Adrenal gland (tissue), 12 donors: ENCODE measurements around the gene EYS. TPM values are rescaled to one million over a fixed set of nuclear protein-coding genes. Genes with fewer than 3 reads are reported as not detected.

ENCODE experiments used
- DNase-seq, 7 donors: peaks; one replicate each; pipeline ENCODE4 v3.0.0-alpha.2; 2019 to 2020
- H3K27ac ChIP-seq, 5 donors: fragments of 200-600 bp; sonication (generic) in 4 of 5; 1 replicate in 3 of 5; 2 replicates in 2 of 5; pipeline versions ENCODE4 v1.5.1 to v1.8.0; 2016 to 2020; ENCODE audit warnings: mild to moderate bottlenecking in 1 of 5
- H3K27me3 ChIP-seq: fragments of 200-600 bp; 2 replicates; pipeline ENCODE4 v1.8.0; 2021
- H3K36me3 ChIP-seq, 2 donors: fragments of 200-600 bp; replicated peaks in 1 of 2; 1 replicate in 1 of 2; 2 replicates in 1 of 2; pipeline versions ENCODE4 v1.5.1 to v1.8.0; 2018 to 2022
- H3K4me1 ChIP-seq, 2 donors: fragments of 200-600 bp; replicated peaks in 1 of 2; 1 replicate in 1 of 2; 2 replicates in 1 of 2; pipeline versions ENCODE4 v1.5.1 to v1.8.0; 2018 to 2021
- H3K4me3 ChIP-seq, 4 donors: fragments of 200-600 bp; sonication (generic) in 3 of 4; one replicate each; pipeline ENCODE4 v1.5.1; 2016 to 2018
- H3K9me3 ChIP-seq, 3 donors: fragments of 200-600 bp; sonication (generic) in 1 of 3; replicated peaks in 1 of 3; 1 replicate in 2 of 3; 2 replicates in 1 of 3; pipeline versions ENCODE4 v1.5.1 to v1.8.0; 2016 to 2021
- POLR2A ChIP-seq, 2 donors: fragments of 450-650 bp; IDR thresholded peaks; one replicate each; pipeline ENCODE4 v1.6.1; 2017; ENCODE audit warnings: antibody characterized with exemption in 2 of 2, mild to moderate bottlenecking in 2 of 2, moderate library complexity in 1 of 2
- WGBS, 4 donors: extraction: QIAGEN DNeasy Blood & Tissue Kit in 2 of 4; methylation state at CpG; one replicate each; pipeline versions ENCODE4 v1.1.5 to v1.1.7; 2013 to 2017; 5-methylcytosine and 5-hydroxymethylcytosine counted together
- intact Hi-C, 2 donors: fragments of 100-400 bp; cut with DNase I; formaldehyde crosslinking; loops; one replicate each; pipeline versions ENCODE4 v1.14.1 to v1.15.0; 2022 to 2023
- polyA plus RNA-seq, 3 donors: library from polyadenylated mRNA; stranded (reverse); fragments of 200-250 nt in 2 of 3; fragments of 350-450 nt in 1 of 3; fragmentation: Illumina TruSeq in 1 of 3; extraction: RNeasy Lipid Tissue Mini Kit (QIAGEN cat#74804) in 1 of 3; gene quantifications; one replicate each; pipeline ENCODE4 v1.2.3, GENCODE V29; 2013 to 2014
- total RNA-seq, 9 donors: library from RNA; depleted of rRNA in 4 of 9; stranded (reverse); fragments of >200 nt in 4 of 9; fragments of 120-200 nt in 1 of 9; fragmentation: NEBNext Ultra II Directional in 1 of 9; extraction: Animal tissue kit (Norgen Biotek cat#: 25700) in 1 of 9; gene quantifications; one replicate each; pipeline versions ENCODE4 v1.1.0 to v1.2.4, GENCODE V29; 2013 to 2023
- TF ChIP-seq, protein P1 (sequence below), 6 experiments: fragments of 450-650 bp in 4 of 6; fragments of 200-600 bp in 2 of 6; sonication (generic) in 1 of 6; IDR thresholded peaks; 1 replicate in 5 of 6; 2 replicates in 1 of 6; pipeline versions ENCODE4 v1.5.1 to v1.8.0; 2016 to 2021; ENCODE audit warnings: antibody characterized with exemption in 6 of 6, mild to moderate bottlenecking in 2 of 6, moderate library complexity in 1 of 6
- donor health status: healthy with polysubstance abuse.
- donor health status: Bipolar disorder and iron deficiency.
- donor health status: DM: yes; HTN: yes; CAD: no.
- donor health status: DM: no; HTN: no; CAD: no.
- donor health status: DM: no; HTN: no; CAD: no.
- donor health status: DM: yes; HTN: yes; CAD: no.

EYS gene
- total and polyA plus RNA-seq, 12 donors, result 0.03 to 3.1 (median 0.18) TPM; not detected in 7

DNA sequence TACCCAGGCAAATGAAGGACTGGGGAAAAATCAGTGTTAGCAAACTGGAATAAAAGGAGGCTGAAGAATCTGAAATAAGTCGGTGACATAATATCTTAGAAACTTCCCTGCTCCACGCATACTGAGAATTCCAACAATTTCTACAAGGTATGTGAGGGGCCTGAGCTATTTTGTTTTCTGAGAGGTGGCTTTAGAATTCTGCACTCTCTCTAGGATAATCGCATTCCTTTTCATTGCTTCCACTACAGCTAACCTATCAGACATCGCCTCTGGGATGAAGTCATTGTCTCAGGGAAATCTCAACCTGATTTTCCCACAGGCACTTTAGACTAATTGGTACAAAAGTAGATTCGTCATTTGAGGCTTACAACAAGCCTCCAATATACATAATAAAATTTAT lies 1330.6 kb downstream of the EYS start:
- Histone ChIP-seq H3K9me3 (no peaks in the 10 kb centered on the region), H3K4me3 (no peak overlapping the region), H3K27me3 (no peaks in the 10 kb centered on the region), H3K4me1 (no peaks in the 10 kb centered on the region), H3K36me3 (no peaks in the 10 kb centered on the region), H3K27ac (no peak overlapping the region)
- TF ChIP-seq, protein P1, sequence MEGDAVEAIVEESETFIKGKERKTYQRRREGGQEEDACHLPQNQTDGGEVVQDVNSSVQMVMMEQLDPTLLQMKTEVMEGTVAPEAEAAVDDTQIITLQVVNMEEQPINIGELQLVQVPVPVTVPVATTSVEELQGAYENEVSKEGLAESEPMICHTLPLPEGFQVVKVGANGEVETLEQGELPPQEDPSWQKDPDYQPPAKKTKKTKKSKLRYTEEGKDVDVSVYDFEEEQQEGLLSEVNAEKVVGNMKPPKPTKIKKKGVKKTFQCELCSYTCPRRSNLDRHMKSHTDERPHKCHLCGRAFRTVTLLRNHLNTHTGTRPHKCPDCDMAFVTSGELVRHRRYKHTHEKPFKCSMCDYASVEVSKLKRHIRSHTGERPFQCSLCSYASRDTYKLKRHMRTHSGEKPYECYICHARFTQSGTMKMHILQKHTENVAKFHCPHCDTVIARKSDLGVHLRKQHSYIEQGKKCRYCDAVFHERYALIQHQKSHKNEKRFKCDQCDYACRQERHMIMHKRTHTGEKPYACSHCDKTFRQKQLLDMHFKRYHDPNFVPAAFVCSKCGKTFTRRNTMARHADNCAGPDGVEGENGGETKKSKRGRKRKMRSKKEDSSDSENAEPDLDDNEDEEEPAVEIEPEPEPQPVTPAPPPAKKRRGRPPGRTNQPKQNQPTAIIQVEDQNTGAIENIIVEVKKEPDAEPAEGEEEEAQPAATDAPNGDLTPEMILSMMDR (IDR thresholded peaks at IDR 0.05), result no peak
- no peak for TF ChIP-seq POLR2A (IDR thresholded peaks at IDR 0.05)
- intact Hi-C loops, result no loop called here
- DNase-seq, result no peak
- 72 to 89% (median 79%) methylated on average over 5 of the region's 5 CpGs for WGBS, 4 donors

DNA sequence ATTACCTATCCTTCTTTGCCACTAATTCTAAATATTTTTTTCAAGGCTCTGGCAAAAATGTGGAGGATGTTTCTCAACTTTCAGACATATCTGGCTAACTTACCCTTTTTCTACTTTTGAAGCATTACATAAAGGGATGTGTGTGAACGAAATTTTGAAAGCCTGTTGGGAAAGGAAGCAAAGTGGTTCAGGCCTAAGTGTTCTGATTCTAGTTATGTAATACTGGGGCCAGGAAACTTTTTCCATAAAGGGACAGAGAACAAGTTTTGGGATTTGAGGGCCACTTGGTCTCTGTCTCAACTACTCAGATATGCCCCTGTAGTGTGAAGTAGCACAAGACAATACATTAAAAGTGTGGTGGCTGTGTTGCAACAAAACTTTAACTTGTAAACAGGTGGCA lies 1349.6 kb downstream of the EYS start:
- H3K4me3 ChIP-seq, result no peak overlapping the region
- H3K27me3 ChIP-seq, result no peaks in the 10 kb centered on the region
- H3K27ac ChIP-seq, result no peak overlapping the region
- no peaks in the 10 kb centered on the region for H3K36me3 ChIP-seq
- intact Hi-C loops, result no loop called here
- TF ChIP-seq POLR2A (IDR thresholded peaks at IDR 0.05), result no peak
- TF ChIP-seq, protein P1 (IDR thresholded peaks at IDR 0.05), result no peak
- WGBS, 4 donors, result 59 to 69% (median 67%) methylated on average over 1 of the region's 1 CpG
- no peaks in the 10 kb centered on the region for H3K4me1 ChIP-seq
- DNase-seq, result no peak
- H3K9me3 ChIP-seq, result no peaks in the 10 kb centered on the region

DNA sequence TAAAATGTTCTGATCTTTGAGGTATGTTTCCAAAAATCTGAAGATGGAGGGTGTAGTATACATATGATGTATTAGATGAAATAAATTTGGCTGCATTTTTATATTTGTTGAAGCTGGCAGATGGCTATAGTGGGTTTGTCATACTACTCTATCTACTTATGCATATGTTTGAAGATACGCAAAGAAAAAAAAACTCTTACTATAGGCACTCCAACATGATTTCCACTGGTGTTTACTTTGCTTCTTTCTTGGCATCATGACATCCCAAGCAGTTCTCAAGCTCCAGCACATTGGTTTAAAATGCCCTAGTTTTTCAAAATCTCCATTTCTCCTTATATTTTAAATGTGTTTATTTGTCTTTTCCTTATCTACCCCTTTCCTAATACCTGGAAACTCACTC lies 1359.6 kb downstream of the EYS start:
- 80 to 91% (median 81%) methylated on average over 1 of the region's 1 CpG for WGBS, 4 donors

DNA sequence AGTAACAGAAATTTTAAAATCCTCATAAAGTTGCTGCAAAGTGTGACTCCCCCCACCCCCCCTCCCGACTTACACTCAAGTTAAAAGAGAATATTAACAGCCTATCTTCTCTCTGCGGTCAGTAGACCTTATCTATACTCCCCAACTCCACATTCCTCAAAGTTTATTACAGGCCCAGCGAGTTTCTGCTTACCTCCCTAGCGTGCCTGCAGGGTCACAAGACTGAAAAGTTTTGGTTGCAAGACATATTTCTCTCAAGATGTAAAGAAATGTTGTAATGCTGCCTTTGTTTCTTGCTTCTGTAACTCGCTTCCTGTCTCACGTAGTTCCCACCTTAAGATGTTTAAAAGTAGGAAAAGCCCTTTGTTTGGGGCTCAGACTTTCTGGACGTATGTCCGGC lies 1371.8 kb downstream of the EYS start:
- Histone ChIP-seq H3K27ac (no peak overlapping the region), H3K36me3 (no peaks in the 10 kb centered on the region), H3K4me3 (no peak overlapping the region), H3K4me1 (no peaks in the 10 kb centered on the region), H3K27me3 (no peaks in the 10 kb centered on the region), H3K9me3 (no peaks in the 10 kb centered on the region)
- no peak for TF ChIP-seq POLR2A (IDR thresholded peaks at IDR 0.05)
- TF ChIP-seq, protein P1 (IDR thresholded peaks at IDR 0.05), result no peak
- WGBS, 4 donors, result 83 to 87% (median 84%) methylated on average over 8 of the region's 8 CpGs
- intact Hi-C loops, result no loop called here
- no peak for DNase-seq

More for the DNA sequence above, 1359.6 kb downstream of the EYS start:
- no peak for DNase-seq
- Histone ChIP-seq H3K4me1 (no peaks in the 10 kb centered on the region), H3K27ac (no peak overlapping the region), H3K4me3 (no peak overlapping the region), H3K9me3 (no peaks in the 10 kb centered on the region), H3K27me3 (no peaks in the 10 kb centered on the region), H3K36me3 (no peaks in the 10 kb centered on the region)
- TF ChIP-seq POLR2A (IDR thresholded peaks at IDR 0.05), result no peak
- TF ChIP-seq, protein P1 (IDR thresholded peaks at IDR 0.05), result no peak
- intact Hi-C loops, result no loop called here
